IPS DF 4.7 (cell line): ENCODE measurements around the gene PARVA.

Experiments used
- DNase-seq: peaks from one replicate; pipeline ENCODE4 v3.0.0-alpha.2; 2013; ENCODE audit warnings: low spot score; ENCODE audit errors: extremely low read depth

The PARVA gene

GRCh38 chr11:12376259-12377081 is 901 bp upstream of the PARVA start:
- DNase-seq: no peak

GRCh38 chr11:12377824-12378593 is 638 bp downstream of the PARVA start:
- DNase-seq: no peak

GRCh38 chr11:12380565-12381325 is 3.4 kb downstream of the PARVA start:
- no peak for DNase-seq

- no peak for DNase-seq
These were observed 4.5 kb downstream of the PARVA start for GRCh38 chr11:12381875-12382274.

GRCh38 chr11:12382451-12382850 is 5.1 kb downstream of the PARVA start:
- DNase-seq: no peak

- no peak for DNase-seq
These were observed 8.9 kb downstream of the PARVA start for GRCh38 chr11:12386309-12386708.

- DNase-seq: no peak
These were observed 9.4 kb downstream of the PARVA start for GRCh38 chr11:12386745-12387144.

GRCh38 chr11:12388173-12388572 is 10.8 kb downstream of the PARVA start:
- no peak for DNase-seq

- DNase-seq: no peak
These were observed 11.7 kb downstream of the PARVA start for GRCh38 chr11:12388939-12389670.

- no peak for DNase-seq
These were observed 12.6 kb downstream of the PARVA start for GRCh38 chr11:12389676-12390657.

GRCh38 chr11:12390687-12391110 is 13.3 kb downstream of the PARVA start:
- DNase-seq: no peak

- no peak for DNase-seq
These were observed 15.3 kb downstream of the PARVA start for GRCh38 chr11:12392672-12393071.

- DNase-seq: no peak
These were observed 16.3 kb downstream of the PARVA start for GRCh38 chr11:12393691-12394090.

- DNase-seq: no peak
These were observed 17.2 kb downstream of the PARVA start for GRCh38 chr11:12394601-12395000.

- DNase-seq: no peak
These were observed 18.0 kb downstream of the PARVA start for GRCh38 chr11:12395333-12395732.

- no peak for DNase-seq
These were observed 20.6 kb downstream of the PARVA start for GRCh38 chr11:12397931-12398334.

GRCh38 chr11:12399355-12399754 is 22.0 kb downstream of the PARVA start:
- DNase-seq: no peak

GRCh38 chr11:12402025-12402424 is 24.7 kb downstream of the PARVA start:
- no peak for DNase-seq

- DNase-seq: no peak
These were observed 25.3 kb downstream of the PARVA start for GRCh38 chr11:12402691-12403120.
